Endodermal cell (in vitro differentiated cells): ENCODE data around the gene GIGYF1. TPM values are rescaled to one million over a fixed set of nuclear protein-coding genes. Genes with fewer than 3 reads are reported as not detected.

Source experiments
- DNase-seq: peaks from one replicate; pipeline ENCODE4 v3.0.0-alpha.2; 2017
- H3K27ac ChIP-seq: 2 replicates; pipeline ENCODE4 v1.5.1; 2013; ENCODE audit warnings: mild to moderate bottlenecking, low read depth, low read length, moderate library complexity
- H3K27me3 ChIP-seq: 2 replicates; pipeline ENCODE4 v1.6.1; 2013; ENCODE audit warnings: mild to moderate bottlenecking, low read length, moderate library complexity; ENCODE audit not compliant: insufficient read depth, control insufficient read depth, poor library complexity, severe bottlenecking
- H3K36me3 ChIP-seq: 2 replicates; pipeline ENCODE4 v1.7.0; 2013; ENCODE audit warnings: mild to moderate bottlenecking, low read length, moderate library complexity; ENCODE audit not compliant: control insufficient read depth, insufficient read depth
- H3K4me1 ChIP-seq: one replicate; pipeline ENCODE4 v1.7.0; 2013; ENCODE audit warnings: low read length; ENCODE audit not compliant: control insufficient read depth, insufficient read depth
- H3K4me3 ChIP-seq: 2 replicates; pipeline ENCODE4 v1.5.1; 2013; ENCODE audit warnings: mild to moderate bottlenecking, low read length, moderate library complexity
- H3K9ac ChIP-seq: 2 replicates; pipeline ENCODE4 v1.6.1; 2013; ENCODE audit warnings: mild to moderate bottlenecking, low read length, moderate library complexity; ENCODE audit not compliant: poor library complexity, severe bottlenecking; ENCODE audit errors: extremely low read depth
- H3K9me3 ChIP-seq: 2 replicates; pipeline ENCODE4 v1.6.1; 2013; ENCODE audit warnings: mild to moderate bottlenecking, low read length, moderate library complexity; ENCODE audit not compliant: control insufficient read depth
- H3K27ac Mint-ChIP-seq: 2 replicates; pipeline ENCODE4 v1.8.0; 2020; ENCODE audit warnings: mixed read lengths
- H3K27me3 Mint-ChIP-seq: 2 replicates; pipeline ENCODE4 v1.8.0; 2021; ENCODE audit warnings: mild to moderate bottlenecking, mixed read lengths; ENCODE audit not compliant: insufficient read depth
- H3K36me3 Mint-ChIP-seq: 2 replicates; pipeline ENCODE4 v1.8.0; 2020; ENCODE audit warnings: low read depth, mixed read lengths
- H3K4me1 Mint-ChIP-seq: 2 replicates; pipeline ENCODE4 v1.8.0; 2020; ENCODE audit warnings: mixed read lengths
- H3K4me3 Mint-ChIP-seq: 2 replicates; pipeline ENCODE4 v1.8.0; 2020; ENCODE audit warnings: mild to moderate bottlenecking, moderate library complexity, mixed read lengths
- H3K9me3 Mint-ChIP-seq: 2 replicates; pipeline ENCODE4 v1.8.0; 2020; ENCODE audit warnings: mild to moderate bottlenecking, mixed read lengths
- WGBS, 2 experiments: methylation state at CpG; one replicate each; pipeline versions ENCODE4 v1.1.5 to v1.1.7; 2013; ENCODE audit warnings: missing lambda C conversion rate in 2 of 2, mixed read lengths in 1 of 2; ENCODE audit not compliant: insufficient coverage in 1 of 2, insufficient read length in 1 of 2; 5-methylcytosine and 5-hydroxymethylcytosine counted together
- total RNA-seq, 2 donors: library from RNA; stranded (reverse); fragmentation: NEBNext Ultra II Directional in 1 of 2; extraction: Animal tissue kit (Norgen Biotek cat#: 25700) in 1 of 2; gene quantifications; 2 replicates in 1 of 2; 3 replicates in 1 of 2; pipeline ENCODE4 v1.2.1, GENCODE V29; 2021
- TF ChIP-seq, protein P1 (sequence below): fragments of 200-600 bp; sonication (generic); conservative IDR thresholded peaks from 2 replicates; pipeline ENCODE4 v1.5.0; 2021; ENCODE audit warnings: antibody characterized with exemption, mild to moderate bottlenecking

Gene GIGYF1
- total RNA-seq, 2 donors from 2014 or later, result 90.0 to 101 TPM

DNA sequence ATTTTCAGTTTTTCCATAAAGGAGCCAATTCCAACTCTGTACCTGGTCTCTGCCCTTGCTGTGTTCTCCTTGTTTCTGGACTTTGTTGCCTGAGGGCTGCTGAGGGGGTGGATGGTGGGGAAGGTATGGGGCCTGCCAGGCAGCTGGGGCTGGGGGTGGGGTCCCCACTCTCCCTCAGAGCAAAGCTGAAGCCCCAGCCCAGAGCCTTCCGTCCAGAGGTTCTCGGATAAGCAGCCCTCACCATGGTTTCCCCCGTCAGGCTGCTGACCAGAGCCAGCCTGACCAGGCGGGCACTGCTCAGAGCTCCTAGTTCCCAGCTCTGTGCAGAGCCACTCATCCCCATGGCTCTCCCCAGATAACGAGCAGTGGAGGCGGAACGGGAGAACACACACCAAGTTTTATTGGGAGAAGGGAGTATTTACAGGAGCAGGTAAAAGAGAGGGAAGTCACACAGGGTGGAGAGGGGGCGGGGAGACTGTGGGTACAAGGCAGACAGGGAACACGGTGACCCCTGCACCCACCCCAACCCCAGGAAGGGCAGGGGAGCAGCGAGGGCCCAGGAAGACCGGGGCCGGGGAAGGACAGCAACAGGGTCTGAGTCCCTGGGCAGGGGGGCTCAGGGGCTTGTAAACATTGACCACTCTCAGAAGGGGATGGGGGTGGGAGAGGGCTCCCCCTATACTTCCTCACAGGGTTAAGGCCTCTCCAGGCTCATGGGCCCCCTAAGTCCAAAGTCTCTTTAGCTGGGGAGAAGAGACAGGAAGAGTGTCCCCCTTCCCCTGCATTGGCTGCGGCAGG lies 14.7 kb downstream of the GIGYF1 start:
- Histone ChIP-seq H3K27ac (peak overlapping the region; percentile 57), H3K4me3 (no peak overlapping the region), H3K9ac (no peak overlapping the region), H3K36me3 (peaks cover 50% of the 10 kb centered on the region), H3K27me3 (no peaks in the 10 kb centered on the region), H3K4me1 (no peaks in the 10 kb centered on the region), H3K9me3 (no peaks in the 10 kb centered on the region)
- 77 to 92% methylated on average over 3 to 13 of the region's 13 CpGs for WGBS, 2 experiments
- Mint-ChIP-seq H3K4me1 (peaks cover 5% of the 10 kb centered on the region), H3K4me3 (no peak overlapping the region), H3K9me3 (no peaks in the 10 kb centered on the region), H3K27me3 (no peaks in the 10 kb centered on the region), H3K27ac (peak overlapping the region; percentile 81), H3K36me3 (peaks cover 30% of the 10 kb centered on the region)
- TF ChIP-seq, protein P1, sequence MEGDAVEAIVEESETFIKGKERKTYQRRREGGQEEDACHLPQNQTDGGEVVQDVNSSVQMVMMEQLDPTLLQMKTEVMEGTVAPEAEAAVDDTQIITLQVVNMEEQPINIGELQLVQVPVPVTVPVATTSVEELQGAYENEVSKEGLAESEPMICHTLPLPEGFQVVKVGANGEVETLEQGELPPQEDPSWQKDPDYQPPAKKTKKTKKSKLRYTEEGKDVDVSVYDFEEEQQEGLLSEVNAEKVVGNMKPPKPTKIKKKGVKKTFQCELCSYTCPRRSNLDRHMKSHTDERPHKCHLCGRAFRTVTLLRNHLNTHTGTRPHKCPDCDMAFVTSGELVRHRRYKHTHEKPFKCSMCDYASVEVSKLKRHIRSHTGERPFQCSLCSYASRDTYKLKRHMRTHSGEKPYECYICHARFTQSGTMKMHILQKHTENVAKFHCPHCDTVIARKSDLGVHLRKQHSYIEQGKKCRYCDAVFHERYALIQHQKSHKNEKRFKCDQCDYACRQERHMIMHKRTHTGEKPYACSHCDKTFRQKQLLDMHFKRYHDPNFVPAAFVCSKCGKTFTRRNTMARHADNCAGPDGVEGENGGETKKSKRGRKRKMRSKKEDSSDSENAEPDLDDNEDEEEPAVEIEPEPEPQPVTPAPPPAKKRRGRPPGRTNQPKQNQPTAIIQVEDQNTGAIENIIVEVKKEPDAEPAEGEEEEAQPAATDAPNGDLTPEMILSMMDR, result no peak
- no peak for DNase-seq

DNA sequence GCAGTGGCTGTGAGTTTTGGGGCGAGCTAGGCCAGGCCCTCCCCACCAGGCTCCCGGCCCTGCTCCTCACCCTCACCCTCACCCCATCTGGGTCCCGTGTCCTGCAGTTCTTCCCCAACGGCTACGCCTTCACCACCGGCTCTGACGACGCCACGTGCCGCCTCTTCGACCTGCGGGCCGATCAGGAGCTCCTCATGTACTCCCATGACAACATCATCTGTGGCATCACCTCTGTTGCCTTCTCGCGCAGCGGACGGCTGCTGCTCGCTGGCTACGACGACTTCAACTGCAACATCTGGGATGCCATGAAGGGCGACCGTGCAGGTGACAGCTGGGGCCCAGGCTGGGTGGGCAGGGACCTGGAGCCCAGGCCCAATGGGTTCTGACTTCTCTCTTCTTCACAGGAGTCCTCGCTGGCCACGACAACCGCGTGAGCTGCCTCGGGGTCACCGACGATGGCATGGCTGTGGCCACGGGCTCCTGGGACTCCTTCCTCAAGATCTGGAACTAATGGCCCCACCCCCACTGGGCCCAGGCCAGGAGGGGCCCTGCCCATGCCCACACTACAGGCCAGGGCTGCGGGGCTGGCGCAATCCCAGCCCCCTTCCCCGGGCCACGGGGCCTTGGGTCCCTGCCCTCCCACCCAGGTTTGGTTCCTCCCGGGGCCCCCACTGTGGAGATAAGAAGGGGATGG lies 15.6 kb downstream of the GIGYF1 start:
- no peaks in the 10 kb centered on the region for H3K4me1 ChIP-seq
- H3K27me3 ChIP-seq, result no peaks in the 10 kb centered on the region
- no peak overlapping the region for H3K9ac ChIP-seq
- H3K36me3 ChIP-seq, result peaks cover 50% of the 10 kb centered on the region
- WGBS, 2 experiments, result 93 to 95% methylated on average over 29 to 35 of the region's 35 CpGs
- H3K9me3 ChIP-seq, result no peaks in the 10 kb centered on the region
- TF ChIP-seq, protein P1, result no peak
- no peak overlapping the region for H3K4me3 ChIP-seq
- H3K27ac Mint-ChIP-seq, result peak overlapping the region; percentile 30
- no peak overlapping the region for H3K27ac ChIP-seq
- DNase-seq, result no peak
- peaks cover 5% of the 10 kb centered on the region for H3K4me1 Mint-ChIP-seq
- no peaks in the 10 kb centered on the region for H3K9me3 Mint-ChIP-seq
- H3K4me3 Mint-ChIP-seq, result no peak overlapping the region
- H3K36me3 Mint-ChIP-seq, result peaks cover 30% of the 10 kb centered on the region
- H3K27me3 Mint-ChIP-seq, result no peaks in the 10 kb centered on the region

DNA sequence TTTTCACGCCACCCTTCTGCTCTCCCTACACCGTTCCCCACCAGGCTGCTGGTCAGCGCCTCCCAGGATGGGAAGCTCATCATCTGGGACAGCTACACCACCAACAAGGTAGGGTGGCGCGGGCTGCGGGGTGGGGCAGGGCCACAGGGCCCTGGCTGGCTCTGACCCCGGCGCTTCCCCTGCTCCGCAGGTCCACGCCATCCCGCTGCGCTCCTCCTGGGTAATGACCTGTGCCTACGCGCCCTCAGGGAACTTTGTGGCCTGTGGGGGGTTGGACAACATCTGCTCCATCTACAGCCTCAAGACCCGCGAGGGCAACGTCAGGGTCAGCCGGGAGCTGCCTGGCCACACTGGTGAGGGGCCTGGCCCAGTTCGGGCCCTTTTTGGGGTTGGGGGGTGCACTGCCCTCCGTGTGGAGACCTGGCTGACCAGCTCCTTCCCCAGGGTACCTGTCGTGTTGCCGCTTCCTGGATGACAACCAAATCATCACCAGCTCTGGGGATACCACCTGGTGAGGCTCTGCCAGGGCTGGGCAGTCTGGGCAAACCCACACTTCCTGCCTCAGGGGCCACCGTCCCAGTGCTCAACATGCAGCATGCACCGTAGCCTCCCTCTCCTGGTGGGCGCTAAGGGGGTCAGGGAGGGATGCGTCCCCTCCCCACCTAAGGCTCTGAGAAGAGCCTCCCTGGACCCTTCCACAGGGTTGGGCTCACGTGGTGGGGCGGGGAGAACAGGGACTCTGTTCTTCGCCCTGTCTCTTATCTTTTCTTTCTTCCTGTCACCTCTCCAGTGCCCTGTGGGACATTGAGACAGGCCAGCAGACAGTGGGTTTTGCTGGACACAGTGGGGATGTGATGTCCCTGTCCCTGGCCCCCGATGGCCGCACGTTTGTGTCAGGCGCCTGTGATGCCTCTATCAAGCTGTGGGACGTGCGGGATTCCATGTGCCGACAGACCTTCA lies 16.5 kb downstream of the GIGYF1 start:
- H3K9me3 Mint-ChIP-seq, result no peaks in the 10 kb centered on the region
- no peak overlapping the region for H3K27ac Mint-ChIP-seq
- Histone ChIP-seq H3K27me3 (no peaks in the 10 kb centered on the region), H3K4me1 (no peaks in the 10 kb centered on the region), H3K4me3 (no peak overlapping the region), H3K27ac (no peak overlapping the region), H3K36me3 (peaks cover 46% of the 10 kb centered on the region), H3K9me3 (no peaks in the 10 kb centered on the region), H3K9ac (no peak overlapping the region)
- no peak overlapping the region for H3K4me3 Mint-ChIP-seq
- peaks cover 5% of the 10 kb centered on the region for H3K4me1 Mint-ChIP-seq
- TF ChIP-seq, protein P1, result no peak
- WGBS, 2 experiments, result 95% methylated on average over 16 to 36 of the region's 36 CpGs
- H3K36me3 Mint-ChIP-seq, result peaks cover 27% of the 10 kb centered on the region
- H3K27me3 Mint-ChIP-seq, result peaks cover 4% of the 10 kb centered on the region
- DNase-seq, result no peak
